Heart right ventricle (tissue), 16 donors: ENCODE measurements around the gene TMEM52. TPM values are rescaled to one million over a fixed set of nuclear protein-coding genes. Genes with fewer than 3 reads are reported as not detected.
"Not testable (repeated sequence)": the region's sequence is repeated elsewhere in the genome, so short reads cannot be mapped to it uniquely, and the experiment has no call there.

Experiments
- ATAC-seq, 8 donors: fragments of 200-7000 bp; cut with Tn5 transposase; one replicate each; pipeline ENCODE4 v1.9.1; 2020; ENCODE audit warnings: mild to moderate bottlenecking in 8 of 8, moderate library complexity in 8 of 8, moderate number of reproducible peaks in 1 of 8
- DNase-seq, 2 donors: peaks; one replicate each; pipeline ENCODE4 v3.0.0-alpha.2; 2020
- H3K27ac ChIP-seq, 10 donors: fragments of 200-600 bp; sonication (generic) in 2 of 10; one replicate each; pipeline versions ENCODE4 v1.5.0 to v1.8.0; 2020 to 2022; ENCODE audit warnings: mild to moderate bottlenecking in 3 of 10
- H3K27me3 ChIP-seq, 7 donors: fragments of 200-600 bp; one replicate each; pipeline ENCODE4 v1.8.0; 2021 to 2022; ENCODE audit warnings: mild to moderate bottlenecking in 2 of 7
- H3K36me3 ChIP-seq, 9 donors: fragments of 200-600 bp; sonication (generic) in 1 of 9; one replicate each; pipeline versions ENCODE4 v1.5.0 to v1.8.0; 2020 to 2022; ENCODE audit warnings: mild to moderate bottlenecking in 2 of 9
- H3K4me1 ChIP-seq, 9 donors: fragments of 200-600 bp; sonication (generic) in 1 of 9; one replicate each; pipeline versions ENCODE4 v1.5.0 to v1.8.0; 2020 to 2022; ENCODE audit warnings: mild to moderate bottlenecking in 4 of 9
- H3K4me3 ChIP-seq, 10 donors: fragments of 200-600 bp; sonication (generic) in 2 of 10; one replicate each; pipeline versions ENCODE4 v1.5.0 to v1.8.0; 2020 to 2022; ENCODE audit warnings: mild to moderate bottlenecking in 7 of 10, moderate library complexity in 2 of 10
- H3K9me3 ChIP-seq, 11 donors: fragments of 200-600 bp in 10 of 11; sonication (generic) in 2 of 11; one replicate each; pipeline versions ENCODE4 v1.5.0 to v1.8.0; 2013 to 2022; ENCODE audit warnings: mild to moderate bottlenecking in 2 of 11, control low read depth in 1 of 11, moderate library complexity in 1 of 11
- WGBS, 2 donors: extraction: QIAGEN DNeasy Blood & Tissue Kit; methylation state at CpG; one replicate each; pipeline ENCODE4 v1.1.7; 2013; ENCODE audit warnings: inconsistent platforms in 1 of 2; 5-methylcytosine and 5-hydroxymethylcytosine counted together
- intact Hi-C, 10 donors: fragments of 100-400 bp; cut with DNase I; formaldehyde crosslinking; loops; one replicate each; pipeline versions ENCODE4 v1.11.1 to v1.14.2; 2022
- polyA plus RNA-seq, 2 donors: library from polyadenylated mRNA; stranded (reverse); fragments of 200-250 nt; gene quantifications; one replicate each; pipeline ENCODE4 v1.2.3, GENCODE V29; 2013
- total RNA-seq, 10 donors: library from RNA; stranded (reverse); fragmentation: NEBNext Ultra II Directional in 3 of 10; extraction: Animal tissue kit (Norgen Biotek cat#: 25700) in 3 of 10; gene quantifications; one replicate each; pipeline versions ENCODE4 v1.2.1 to v1.2.4, GENCODE V29; 2021 to 2023
- TF ChIP-seq, protein P1 (sequence below), 9 donors: fragments of 200-600 bp; sonication (generic) in 2 of 9; IDR thresholded peaks; one replicate each; pipeline versions ENCODE4 v1.5.0 to v1.8.0; 2021 to 2022; ENCODE audit warnings: antibody characterized with exemption in 9 of 9, mild to moderate bottlenecking in 5 of 9, moderate library complexity in 1 of 9
- donor health status: Arrhythmogenic right ventricular cardiomyopathy.
- donor health status: ischemic (EF 13 %, LVEDD 7.1; RV severe dilation, severe dysfunction).
- donor health status: healthy with polysubstance abuse.
- donor health status: DM: no; HTN: yes; CAD: no.
- donor health status: DM: no; HTN: no; CAD: no.
- donor health status: ischemic (EF 25% LVEDD 6.9; RV normal size, moderate dysfunction).
- donor health status: ischemic (EF 25% LVEDD 5.7; RV mildly dilated, moderate dysfunction).
- donor health status: healthy.
- donor health status: DM: yes; HTN: yes; CAD: no.
- donor health status: Ischemic cardiomyopathy.
- donor health status: ischemic (EF 35%, LVEDD 5.7; RV mildly dilated, moderate dysfunction).
- donor health status: nonischemic (EF 11% LVEDD 7.7; RV severe dilation, severe dysfunction).
- donor health status: DM: yes; HTN: yes; CAD: no.
- donor health status: PGD.
- donor health status: ischemic (EF 29% LVEDD 5.4; RV normal size, mild dysfunction).
- donor health status: nonischemic (EF 23%, LVEDD 6.1; RV moderate dilation, normal function).

The TMEM52 gene
- total and polyA plus RNA-seq, 12 donors: 0.58 to 11.5 (median 1.9) TPM; not detected in 2

DNA sequence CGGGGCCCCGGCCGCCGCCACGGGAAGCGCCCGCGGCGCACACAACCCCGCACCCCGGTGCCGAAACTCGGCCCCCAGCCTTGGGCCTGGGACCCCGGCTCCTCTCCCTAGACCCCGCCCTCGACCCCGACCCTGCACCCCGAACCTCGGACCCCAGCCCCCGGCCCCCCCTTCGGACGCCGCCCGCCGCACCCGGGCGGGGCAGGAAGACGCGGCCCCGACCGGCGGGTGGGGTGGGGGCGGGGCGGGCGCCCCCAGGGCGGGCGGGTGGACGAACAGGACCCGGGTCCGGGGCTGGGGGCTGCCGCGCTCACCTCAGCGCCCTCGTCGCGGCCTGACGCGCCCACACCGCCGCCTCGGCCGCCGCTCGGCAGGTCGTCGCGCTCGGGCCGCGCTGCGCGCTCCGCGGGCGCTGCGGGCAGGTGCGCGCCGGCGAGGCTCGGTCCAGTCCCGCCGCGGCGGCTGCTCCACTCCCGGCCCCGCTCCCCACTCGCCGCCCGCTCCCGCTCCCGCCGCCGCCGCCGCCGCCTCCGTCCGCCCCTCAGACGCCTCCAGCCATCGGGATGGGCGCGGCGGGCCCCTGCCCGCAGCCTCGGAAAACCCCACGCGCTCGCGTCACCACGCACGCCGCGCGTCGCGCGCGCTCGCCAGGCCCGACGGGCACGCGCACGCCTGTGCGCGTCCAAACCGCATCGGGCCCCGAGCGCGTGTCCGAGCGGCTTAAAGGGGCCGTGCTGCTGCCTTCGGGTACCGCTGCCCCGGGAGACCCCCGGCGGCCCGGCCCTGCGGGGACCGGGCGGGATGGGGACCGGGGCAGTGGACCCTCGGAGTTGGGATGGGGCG lies 28.4 kb downstream of the TMEM52 start, which contains the start of gene GNB1:
Gene GNB1, minus strand, starts transcription at position 582 of the 843 bp plus-strand sequence. CDS start 65,634 bp downstream, outside the sequence.
- TF ChIP-seq, protein P1, sequence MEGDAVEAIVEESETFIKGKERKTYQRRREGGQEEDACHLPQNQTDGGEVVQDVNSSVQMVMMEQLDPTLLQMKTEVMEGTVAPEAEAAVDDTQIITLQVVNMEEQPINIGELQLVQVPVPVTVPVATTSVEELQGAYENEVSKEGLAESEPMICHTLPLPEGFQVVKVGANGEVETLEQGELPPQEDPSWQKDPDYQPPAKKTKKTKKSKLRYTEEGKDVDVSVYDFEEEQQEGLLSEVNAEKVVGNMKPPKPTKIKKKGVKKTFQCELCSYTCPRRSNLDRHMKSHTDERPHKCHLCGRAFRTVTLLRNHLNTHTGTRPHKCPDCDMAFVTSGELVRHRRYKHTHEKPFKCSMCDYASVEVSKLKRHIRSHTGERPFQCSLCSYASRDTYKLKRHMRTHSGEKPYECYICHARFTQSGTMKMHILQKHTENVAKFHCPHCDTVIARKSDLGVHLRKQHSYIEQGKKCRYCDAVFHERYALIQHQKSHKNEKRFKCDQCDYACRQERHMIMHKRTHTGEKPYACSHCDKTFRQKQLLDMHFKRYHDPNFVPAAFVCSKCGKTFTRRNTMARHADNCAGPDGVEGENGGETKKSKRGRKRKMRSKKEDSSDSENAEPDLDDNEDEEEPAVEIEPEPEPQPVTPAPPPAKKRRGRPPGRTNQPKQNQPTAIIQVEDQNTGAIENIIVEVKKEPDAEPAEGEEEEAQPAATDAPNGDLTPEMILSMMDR (IDR thresholded peaks at IDR 0.05): no peak
- Histone ChIP-seq H3K27ac (peak within 1 kb of the TSS; percentile 91 to 99 (median 96)), H3K9me3 (no peaks in the 10 kb centered on the region), H3K4me3 (peak within 1 kb of the TSS; percentile 75 to 98 (median 88)), H3K4me1 (peaks cover 33 to 80% (median 68%) of the 10 kb centered on the region in 9 donors), H3K36me3 (no peaks in the 10 kb centered on the region), H3K27me3 (no peaks in the 10 kb centered on the region)
- WGBS, 2 donors: 0 to 1% methylated on average over 38 to 136 of the region's 137 CpGs
- intact Hi-C loops: loop anchor here in 6 of 10 donors (2.0 to 10.0 kb wide), 6 partner anchors 32 to 113 kb away; partner anchors contain the start of gene NADK (in 2 of the 6)
- DNase-seq: peak; percentile 87 to 91
- peak; percentile 81 to 93 (median 88) for ATAC-seq

DNA sequence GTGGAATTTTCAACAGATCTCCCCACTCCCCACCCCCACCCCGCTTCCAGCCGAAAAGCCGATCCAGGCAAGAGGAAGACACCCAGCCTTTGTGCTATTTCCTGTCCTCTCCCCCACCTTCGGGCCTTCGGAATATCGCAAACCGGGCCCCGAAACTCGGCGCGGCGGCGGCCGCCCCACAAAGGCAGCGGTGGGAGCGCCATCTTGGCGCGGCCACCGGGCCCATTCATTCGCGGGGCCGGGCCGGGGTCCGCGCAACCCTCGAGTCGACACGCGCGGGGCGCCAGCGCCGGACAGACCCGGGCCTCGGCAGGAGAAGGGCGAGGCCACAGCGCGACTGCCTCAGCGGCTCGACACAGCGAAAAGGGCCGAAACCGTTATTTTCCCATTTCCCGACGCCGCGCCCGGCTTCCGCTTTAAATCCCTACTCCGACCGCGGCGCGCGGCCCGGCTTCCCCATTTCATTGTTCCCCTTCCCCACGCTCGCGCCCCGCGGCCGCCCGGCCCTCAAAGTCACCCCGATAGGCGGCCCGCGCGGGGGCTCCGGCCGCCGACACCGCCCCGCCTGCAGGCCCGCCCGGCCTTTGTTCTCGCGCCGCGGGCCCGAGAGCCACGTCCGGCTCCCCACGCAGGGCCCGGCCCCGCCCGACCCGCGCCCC lies 29.1 kb downstream of the TMEM52 start:
- TF ChIP-seq, protein P1 (IDR thresholded peaks at IDR 0.05): peak in 1 of 9 donors; percentile 12
- WGBS, 2 donors: 0 to 1% methylated on average over 70 to 88 of the region's 88 CpGs

GRCh38 chr1:1889090-1889750 lies 29.9 kb downstream of the TMEM52 start:
- WGBS, 2 donors: 16 to 19% methylated on average over 9 of the region's 9 CpGs
- Histone ChIP-seq H3K36me3 (peaks cover 0 to 11% (median 0%) of the 10 kb centered on the region in 9 donors), H3K9me3 (no peaks in the 10 kb centered on the region), H3K4me1 (peaks cover 21 to 80% (median 64%) of the 10 kb centered on the region in 9 donors), H3K27ac (peak overlapping the region in 9 of 10 donors; percentile 91 to 99 (median 96)), H3K27me3 (no peaks in the 10 kb centered on the region), H3K4me3 (peak overlapping the region; percentile 47 to 98 (median 88))
- ATAC-seq: no peak
- intact Hi-C loops: loop anchor here in 5 of 10 donors (2.0 to 10.0 kb wide), 4 partner anchors 30 to 102 kb away; no protein-coding TSS in a partner anchor
- DNase-seq: no peak
- TF ChIP-seq, protein P1 (IDR thresholded peaks at IDR 0.05): no peak

More for the DNA sequence above, 29.1 kb downstream of the TMEM52 start:
- intact Hi-C loops: loop anchor here in 8 of 10 donors (2.0 to 10.0 kb wide), 9 partner anchors 31 to 113 kb away; partner anchors contain the start of gene NADK (in 2 of the 8)
- ATAC-seq (peak in 6 of 8 donors; percentile 3 to 43 (median 26)), DNase-seq (peak; percentile 61 to 70)
- H3K27me3 ChIP-seq: no peaks in the 10 kb centered on the region
- peak overlapping the region; percentile 47 to 98 (median 88) for H3K4me3 ChIP-seq
- peak overlapping the region; percentile 91 to 99 (median 96) for H3K27ac ChIP-seq
- peaks cover 28 to 80% (median 64%) of the 10 kb centered on the region in 9 donors for H3K4me1 ChIP-seq
- no peaks in the 10 kb centered on the region for H3K9me3 ChIP-seq
- peaks cover 0 to 3% (median 0%) of the 10 kb centered on the region in 9 donors for H3K36me3 ChIP-seq

DNA sequence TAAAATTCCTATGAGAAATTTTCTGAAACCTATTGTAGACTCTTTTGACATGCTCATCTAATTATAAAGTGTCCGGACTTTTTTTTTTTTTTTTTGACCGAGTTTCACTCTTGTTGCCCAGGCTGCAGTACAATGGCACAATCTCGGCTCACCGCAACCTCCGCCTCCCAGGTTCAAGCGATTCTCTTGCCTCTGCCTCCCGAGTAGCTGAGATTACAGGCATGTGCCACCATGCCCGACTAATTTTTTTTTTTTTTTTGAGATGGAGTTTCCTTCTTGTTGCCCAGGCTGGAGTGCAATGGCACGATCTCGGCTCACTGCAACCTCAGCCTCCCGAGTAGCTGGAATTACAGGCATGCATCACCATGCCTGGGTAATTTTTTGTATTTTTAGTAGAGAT lies 35.2 kb downstream of the TMEM52 start:
- not testable (repeated sequence) for H3K4me3 ChIP-seq, H3K27me3 ChIP-seq, ATAC-seq, DNase-seq, H3K9me3 ChIP-seq
- intact Hi-C loops: loop anchor here in 2 of 10 donors (10.0 kb wide), 1 partner anchor 49 kb away; no protein-coding TSS in a partner anchor
- WGBS, 2 donors: 55 to 63% methylated on average over 11 of the region's 11 CpGs
- H3K36me3 ChIP-seq: peaks cover 0 to 23% (median 0%) of the 10 kb centered on the region in 9 donors
- peaks cover 20 to 100% (median 96%) of the 10 kb centered on the region in 9 donors for H3K4me1 ChIP-seq
- peak overlapping the region in 1 of 10 donors; percentile 1 for H3K27ac ChIP-seq
